ENCODE measurements around the gene ZNF710.

GRCh38 chr15:90063770-90064247, 62.7 kb downstream of the ZNF710 start:
- TF ChIP-seq CREB1 (IDR thresholded peaks at IDR 0.05) = no peak
- no peak for TF ChIP-seq EZH2 (IDR thresholded peaks at IDR 0.05; ENCODE audit: low read depth, low read length, severe bottlenecking)
- no peak for TF ChIP-seq NRF1 (IDR thresholded peaks at IDR 0.05; ENCODE audit: low read depth, low read length)
- TF ChIP-seq ZNF274 (IDR thresholded peaks at IDR 0.05; ENCODE audit: borderline replicate concordance, extremely low read depth, low read length) = no peak
- no peak for TF ChIP-seq CTCF (IDR thresholded peaks at IDR 0.05; ENCODE audit: control extremely low read depth in 1 of 3, insufficient read depth in 1 of 3, low read depth in 1 of 3, low read length in 3 of 3)
- no peak for TF ChIP-seq ATF2 (IDR thresholded peaks at IDR 0.05; ENCODE audit: low read length)
- TF ChIP-seq YY1 (IDR thresholded peaks at IDR 0.05; ENCODE audit: low read depth, low read length) = no peak
- TF ChIP-seq TEAD4 (IDR thresholded peaks at IDR 0.05; ENCODE audit: low read depth, low read length) = no peak
- TF ChIP-seq CBX8 (IDR thresholded peaks at IDR 0.05; ENCODE audit: borderline replicate concordance, low read depth, low read length) = no peak
- no peak for TF ChIP-seq GABPA (IDR thresholded peaks at IDR 0.05; ENCODE audit: borderline replicate concordance, insufficient read depth, low read length)
- TF ChIP-seq POLR2A (IDR thresholded peaks at IDR 0.05; ENCODE audit: control extremely low read depth in 1 of 2, low read depth in 2 of 2, low read length in 2 of 2) = no peak

All from H1 (cell line).